Progenitor cell of endocrine pancreas (in vitro differentiated cells): ENCODE data around the gene MYO5C. TPM values are rescaled to one million over a fixed set of nuclear protein-coding genes. Genes with fewer than 3 reads are reported as not detected.

ENCODE experiments used
- DNase-seq: peaks from one replicate; pipeline ENCODE4 v3.0.0; 2021; ENCODE audit warnings: low spot score; ENCODE audit not compliant: unreplicated experiment
- H3K27ac Mint-ChIP-seq: 2 replicates; pipeline ENCODE4 v1.8.0; 2021; ENCODE audit warnings: mild to moderate bottlenecking, moderate library complexity, mixed read lengths
- H3K27me3 Mint-ChIP-seq: 2 replicates; pipeline ENCODE4 v1.8.0; 2021; ENCODE audit warnings: mixed read lengths
- H3K36me3 Mint-ChIP-seq: 2 replicates; pipeline ENCODE4 v1.8.0; 2022; ENCODE audit warnings: mixed read lengths; ENCODE audit not compliant: insufficient read depth
- H3K4me1 Mint-ChIP-seq: 2 replicates; pipeline ENCODE4 v1.8.0; 2021; ENCODE audit warnings: low read depth, mixed read lengths
- H3K4me3 Mint-ChIP-seq: 2 replicates; pipeline ENCODE4 v1.8.0; 2021; ENCODE audit warnings: low read depth, mild to moderate bottlenecking, moderate library complexity, mixed read lengths
- H3K9me3 Mint-ChIP-seq: 2 replicates; pipeline ENCODE4 v1.8.0; 2021; ENCODE audit warnings: low read depth, mixed read lengths
- CTCF ChIP-seq: fragments of 200-600 bp; sonication (generic); IDR thresholded peaks from one replicate; pipeline ENCODE4 v1.5.0; 2021; ENCODE audit warnings: antibody characterized with exemption, mild to moderate bottlenecking; ENCODE audit not compliant: unreplicated experiment
- microRNA-seq: library from miRNA; unstranded; fragments of <30 nt; microRNA quantifications from one replicate; pipeline ENCODE4 v1.1.0, GENCODE V29; 2020; ENCODE audit warnings: borderline number of aligned reads; ENCODE audit not compliant: unreplicated experiment
- total RNA-seq: library from RNA; stranded (reverse); gene quantifications from 2 replicates; pipeline ENCODE4 v1.2.1, GENCODE V29; 2021

Gene MYO5C
- total RNA-seq, 1 donor from 2014 or later: 65.6 TPM

DNA sequence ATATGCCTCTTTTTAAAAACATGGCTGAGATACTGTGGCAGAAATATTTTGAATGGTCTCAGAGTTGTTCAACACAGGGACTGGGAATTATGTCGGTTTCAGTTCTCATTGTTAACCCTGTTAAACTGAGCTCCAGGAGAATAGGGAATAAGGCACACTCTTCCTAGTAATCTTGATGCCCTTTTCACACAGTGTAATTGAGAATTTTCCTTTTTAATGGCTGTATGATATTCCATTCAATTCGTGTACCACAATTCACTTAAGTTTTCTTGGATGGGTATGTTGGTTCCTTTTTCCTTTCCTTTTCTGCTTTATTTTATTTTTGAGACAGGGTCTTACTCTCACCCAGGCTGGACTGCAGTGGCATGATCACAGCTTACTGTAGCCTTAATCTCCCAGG lies 149.3 kb downstream of the MYO5C start:
- H3K27me3 Mint-ChIP-seq: no peaks in the 10 kb centered on the region
- no peak overlapping the region for H3K27ac Mint-ChIP-seq
- DNase-seq: no peak
- no peak overlapping the region for H3K4me3 Mint-ChIP-seq
- no peak for TF ChIP-seq CTCF
- peaks cover 32% of the 10 kb centered on the region for H3K36me3 Mint-ChIP-seq
- no peaks in the 10 kb centered on the region for H3K9me3 Mint-ChIP-seq
- H3K4me1 Mint-ChIP-seq: peaks cover 10% of the 10 kb centered on the region

DNA sequence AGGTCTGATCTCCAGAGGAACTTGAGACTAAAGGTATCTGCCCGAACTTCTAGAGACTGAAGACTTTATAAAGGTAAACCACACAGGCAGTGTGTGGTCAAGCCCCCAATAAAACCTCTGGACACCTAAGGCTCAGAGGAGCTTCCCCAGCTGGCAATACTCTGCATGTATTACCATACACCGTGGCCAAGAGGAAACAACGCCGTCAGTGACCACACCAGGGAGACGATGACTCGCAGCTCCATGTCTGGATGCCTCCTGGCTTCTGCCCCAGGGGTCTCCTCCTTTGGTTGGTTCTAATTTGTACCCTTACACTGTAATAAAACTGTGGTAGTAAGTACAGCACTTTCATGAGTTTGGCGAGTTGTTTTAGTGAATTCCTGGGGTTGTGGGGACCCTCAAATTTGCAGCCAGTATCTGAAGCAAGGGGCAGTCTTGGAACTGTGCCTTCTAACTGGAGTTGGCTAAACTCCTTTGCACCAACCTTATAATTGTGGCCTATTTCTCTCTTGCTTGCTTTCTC lies 150.9 kb downstream of the MYO5C start:
- Mint-ChIP-seq H3K27me3 (no peaks in the 10 kb centered on the region), H3K4me1 (peaks cover 2% of the 10 kb centered on the region), H3K27ac (no peak overlapping the region), H3K4me3 (no peak overlapping the region), H3K36me3 (peaks cover 33% of the 10 kb centered on the region), H3K9me3 (no peaks in the 10 kb centered on the region)
- TF ChIP-seq CTCF: no peak
- DNase-seq: no peak

GRCh38 chr15:52143873-52144272 lies 151.7 kb downstream of the MYO5C start:
- DNase-seq: no peak
- no peak for TF ChIP-seq CTCF
- no peak overlapping the region for H3K27ac Mint-ChIP-seq
- no peaks in the 10 kb centered on the region for H3K27me3 Mint-ChIP-seq
- H3K4me3 Mint-ChIP-seq: no peak overlapping the region
- H3K9me3 Mint-ChIP-seq: no peaks in the 10 kb centered on the region
- no peaks in the 10 kb centered on the region for H3K4me1 Mint-ChIP-seq
- peaks cover 35% of the 10 kb centered on the region for H3K36me3 Mint-ChIP-seq

Small RNAs within 50 kb of the gene (microRNA-seq; reads per million reads assigned to microRNA genes)
- 6.0 reads per million, percentile 3 among the genes with 10 or more reads in this experiment for gene MIR1266

Other genes starting within 250 kb of the MYO5C start
- gene BCL2L10, start 183.0 kb downstream of the MYO5C start, total RNA-seq: 0.46 and 0.60 TPM in 2 replicates
- gene GNB5, start 104.4 kb downstream of the MYO5C start, total RNA-seq: 54.6 and 56.0 TPM in 2 replicates
- 24.9 and 31.0 TPM in 2 replicates for gene MYO5A, start 233.1 kb upstream of the MYO5C start, total RNA-seq